Measurements from ENCODE around the gene ZNF444. TPM values are rescaled to one million over a fixed set of nuclear protein-coding genes. Genes with fewer than 3 reads are reported as not detected.

ZNF444 gene
- total and polyA plus RNA-seq, 2 donors (not counting 3 experiments of a cell fraction or from before 2014, with no cell fraction given), result 37.2 to 41.7 TPM

DNA sequence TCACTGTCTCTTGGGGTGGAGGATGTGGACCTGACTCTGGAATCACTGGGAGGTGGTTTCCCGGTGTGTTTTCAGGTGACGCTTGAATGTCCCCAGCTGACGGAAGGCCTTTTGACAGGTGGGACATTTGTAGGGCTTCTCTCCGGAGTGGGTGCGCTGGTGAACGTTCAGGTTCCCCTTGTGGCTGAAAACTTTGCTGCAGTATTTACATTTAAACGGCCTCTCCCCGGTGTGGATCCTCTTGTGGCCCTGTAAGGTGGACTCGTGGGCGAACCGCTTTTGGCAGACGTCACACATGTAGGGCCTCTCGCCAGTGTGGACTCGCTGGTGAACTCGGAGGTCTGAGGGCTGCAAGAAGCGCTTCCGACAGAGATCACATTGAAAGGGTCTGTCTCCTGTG, 48.7 kb downstream of the ZNF444 start:
- Histone ChIP-seq H4K20me1 (replicated peaks; ENCODE audit: control insufficient read depth, extremely low read depth, insufficient read depth, low read length) (no peaks in the 10 kb centered on the region), H3K27me3 (ENCODE audit: control insufficient read depth in 2 of 2, insufficient read depth in 2 of 2, low read length in 2 of 2) (no peaks in the 10 kb centered on the region), H3K9me1 (replicated peaks; ENCODE audit: control insufficient read depth, extremely low read depth, insufficient read depth, low read length) (no peaks in the 10 kb centered on the region), H3K4me1 (ENCODE audit: control insufficient read depth, extremely low read depth, insufficient read depth, low read length) (no peaks in the 10 kb centered on the region), H3K4me3 (replicated peaks in 1 of 3; ENCODE audit: insufficient read depth in 1 of 3, low read depth in 1 of 3, low read length in 3 of 3) (no peak overlapping the region), H3K27ac (ENCODE audit: insufficient read depth, low read depth, low read length) (no peak overlapping the region), H2AFZ (ENCODE audit: low read depth, low read length) (no peak overlapping the region), H3K36me3 (ENCODE audit: control insufficient read depth in 2 of 2, extremely low read depth in 1 of 2, insufficient read depth in 2 of 2, low read length in 2 of 2) (no peaks in the 10 kb centered on the region), H3K9ac (replicated peaks; ENCODE audit: extremely low read depth, insufficient read depth, low read length) (no peak overlapping the region), H3K9me3 (replicated peaks; ENCODE audit: control insufficient read depth, insufficient read depth, low read length) (no peaks in the 10 kb centered on the region), H3K79me2 (ENCODE audit: control insufficient read depth, insufficient read depth, low read length) (no peaks in the 10 kb centered on the region), H3K4me2 (ENCODE audit: insufficient read depth, low read length) (no peak overlapping the region)
- BruUV-seq (replicated peaks), result no TSS peak
- intact Hi-C loops (cut with micrococcal nuclease) (no loop called here), dilution Hi-C loops (cut with MboI; ENCODE audit: extremely low pct_ligation_motif_present, low sequenced_read_pairs) (no loop called here)
- ChIA-PET CTCF (interaction anchor here (0.5 kb wide), 1 partner anchor 82 kb away, joined by 3 read pairs; no protein-coding TSS in a partner anchor), POLR2A (no interaction called here)
- TF ChIP-seq GATA2 (IDR thresholded peaks at IDR 0.05; ENCODE audit: insufficient read depth, insufficient read length, low read depth, low read length) (no peak), MYC (IDR thresholded peaks at IDR 0.05; ENCODE audit: low read depth, low read length) (no peak), POLR2A (IDR thresholded peaks at IDR 0.05; ENCODE audit: low read depth, low read length) (no peak), POLR2AphosphoS5 (IDR thresholded peaks at IDR 0.05; ENCODE audit: insufficient read depth, low read depth, low read length) (no peak), JUN (IDR thresholded peaks at IDR 0.05; ENCODE audit: borderline replicate concordance, insufficient read depth, insufficient read length, low read depth) (no peak)
- TF ChIP-seq, protein P1, sequence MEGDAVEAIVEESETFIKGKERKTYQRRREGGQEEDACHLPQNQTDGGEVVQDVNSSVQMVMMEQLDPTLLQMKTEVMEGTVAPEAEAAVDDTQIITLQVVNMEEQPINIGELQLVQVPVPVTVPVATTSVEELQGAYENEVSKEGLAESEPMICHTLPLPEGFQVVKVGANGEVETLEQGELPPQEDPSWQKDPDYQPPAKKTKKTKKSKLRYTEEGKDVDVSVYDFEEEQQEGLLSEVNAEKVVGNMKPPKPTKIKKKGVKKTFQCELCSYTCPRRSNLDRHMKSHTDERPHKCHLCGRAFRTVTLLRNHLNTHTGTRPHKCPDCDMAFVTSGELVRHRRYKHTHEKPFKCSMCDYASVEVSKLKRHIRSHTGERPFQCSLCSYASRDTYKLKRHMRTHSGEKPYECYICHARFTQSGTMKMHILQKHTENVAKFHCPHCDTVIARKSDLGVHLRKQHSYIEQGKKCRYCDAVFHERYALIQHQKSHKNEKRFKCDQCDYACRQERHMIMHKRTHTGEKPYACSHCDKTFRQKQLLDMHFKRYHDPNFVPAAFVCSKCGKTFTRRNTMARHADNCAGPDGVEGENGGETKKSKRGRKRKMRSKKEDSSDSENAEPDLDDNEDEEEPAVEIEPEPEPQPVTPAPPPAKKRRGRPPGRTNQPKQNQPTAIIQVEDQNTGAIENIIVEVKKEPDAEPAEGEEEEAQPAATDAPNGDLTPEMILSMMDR (IDR thresholded peaks at IDR 0.05; ENCODE audit: extremely low read depth in 1 of 2, insufficient read depth in 1 of 2, low read depth in 1 of 2, low read length in 2 of 2), result no peak
- FAIRE-seq, result no peak
- DNase-seq (ENCODE audit: low read depth, low spot score), result no peak

DNA sequence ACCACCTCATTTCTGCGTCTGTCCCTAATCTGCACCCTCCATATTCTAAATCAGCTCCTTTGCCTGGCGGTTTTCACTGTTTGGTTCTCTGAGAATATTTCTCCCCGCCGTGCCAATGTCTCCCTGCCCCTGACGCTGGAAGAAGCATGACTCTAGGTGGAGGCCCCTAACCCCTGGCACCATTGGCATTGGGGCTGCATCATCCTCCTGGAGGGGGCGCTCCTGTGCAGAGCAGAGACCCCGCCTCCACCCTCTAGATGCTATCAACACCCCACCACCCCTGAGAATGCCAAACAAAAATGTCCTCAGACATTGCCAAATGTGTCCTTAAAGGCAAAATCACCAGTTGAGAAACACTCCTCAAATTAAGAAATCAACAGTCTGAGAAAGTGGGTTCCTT, 50.0 kb downstream of the ZNF444 start:
- dilution Hi-C loops (cut with MboI; ENCODE audit: extremely low pct_ligation_motif_present, low sequenced_read_pairs), result no loop called here
- BruUV-seq (replicated peaks), result no TSS peak
- H3K4me2 ChIP-seq (ENCODE audit: insufficient read depth, low read length), result no peak overlapping the region
- H3K9ac ChIP-seq (replicated peaks; ENCODE audit: extremely low read depth, insufficient read depth, low read length), result no peak overlapping the region
- TF ChIP-seq, protein P1 (IDR thresholded peaks at IDR 0.05; ENCODE audit: extremely low read depth in 1 of 2, insufficient read depth in 1 of 2, low read depth in 1 of 2, low read length in 2 of 2), result no peak
- TF ChIP-seq GATA2 (IDR thresholded peaks at IDR 0.05; ENCODE audit: insufficient read depth, insufficient read length, low read depth, low read length) (no peak), JUN (IDR thresholded peaks at IDR 0.05; ENCODE audit: borderline replicate concordance, insufficient read depth, insufficient read length, low read depth) (no peak), EZH2 (IDR thresholded peaks at IDR 0.05; ENCODE audit: borderline replicate concordance, low read depth, low read length, severe bottlenecking) (no peak), FOS (IDR thresholded peaks at IDR 0.05; ENCODE audit: borderline replicate concordance, insufficient read depth, low read length) (no peak), POLR2A (IDR thresholded peaks at IDR 0.05; ENCODE audit: low read depth, low read length) (no peak), POLR2AphosphoS5 (IDR thresholded peaks at IDR 0.05; ENCODE audit: insufficient read depth, low read depth, low read length) (no peak), MYC (IDR thresholded peaks at IDR 0.05; ENCODE audit: low read depth, low read length) (no peak)
- TF ChIP-seq, protein P2, sequence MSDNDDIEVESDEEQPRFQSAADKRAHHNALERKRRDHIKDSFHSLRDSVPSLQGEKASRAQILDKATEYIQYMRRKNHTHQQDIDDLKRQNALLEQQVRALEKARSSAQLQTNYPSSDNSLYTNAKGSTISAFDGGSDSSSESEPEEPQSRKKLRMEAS (IDR thresholded peaks at IDR 0.05; ENCODE audit: insufficient read depth, insufficient read length), result no peak
- no peaks in the 10 kb centered on the region for H3K4me1 ChIP-seq (ENCODE audit: control insufficient read depth, extremely low read depth, insufficient read depth, low read length)
- no peak for DNase-seq (ENCODE audit: low read depth, low spot score)
- no peaks in the 10 kb centered on the region for H3K79me2 ChIP-seq (ENCODE audit: control insufficient read depth, insufficient read depth, low read length)
- H3K27ac ChIP-seq (ENCODE audit: insufficient read depth, low read depth, low read length), result no peak overlapping the region
- H3K4me3 ChIP-seq (replicated peaks in 1 of 3; ENCODE audit: insufficient read depth in 1 of 3, low read depth in 1 of 3, low read length in 3 of 3), result no peak overlapping the region
- ChIA-PET CTCF (no interaction called here), POLR2A (no interaction called here)
- H4K20me1 ChIP-seq (replicated peaks; ENCODE audit: control insufficient read depth, extremely low read depth, insufficient read depth, low read length), result no peaks in the 10 kb centered on the region
- H3K9me3 ChIP-seq (replicated peaks; ENCODE audit: control insufficient read depth, insufficient read depth, low read length), result no peaks in the 10 kb centered on the region
- no peaks in the 10 kb centered on the region for H3K36me3 ChIP-seq (ENCODE audit: control insufficient read depth in 2 of 2, extremely low read depth in 1 of 2, insufficient read depth in 2 of 2, low read length in 2 of 2)
- H2AFZ ChIP-seq (ENCODE audit: low read depth, low read length), result no peak overlapping the region
- H3K9me1 ChIP-seq (replicated peaks; ENCODE audit: control insufficient read depth, extremely low read depth, insufficient read depth, low read length), result no peaks in the 10 kb centered on the region
- intact Hi-C loops (cut with micrococcal nuclease), result no loop called here
- no peaks in the 10 kb centered on the region for H3K27me3 ChIP-seq (ENCODE audit: control insufficient read depth in 2 of 2, insufficient read depth in 2 of 2, low read length in 2 of 2)
- FAIRE-seq, result no peak

Data from endothelial cell of umbilical vein (primary cell).